OCI-LY7 (cell line): ENCODE results near the gene RAB44. TPM values are rescaled to one million over a fixed set of nuclear protein-coding genes. Genes with fewer than 3 reads are reported as not detected.

Experiments
- BruUV-seq: library from RNA; stranded (reverse); fragments of 400-500 nt; replicated peaks from 2 replicates; lab custom pipeline; 2021; lab: Mats Ljungman, UMichigan
- CTCF ChIA-PET: fragments of 300-600 bp; sonication (Branson Sonifier 250); formaldehyde crosslinking; loops from one replicate; lab custom pipeline; 2022; ENCODE audit warnings: antibody characterized with exemption; ENCODE audit not compliant: unreplicated experiment; lab: Charles Lee
- POLR2A ChIA-PET: fragments of 300-600 bp; sonication (Branson Sonifier 250); formaldehyde crosslinking; loops from one replicate; lab custom pipeline; 2022; ENCODE audit warnings: antibody characterized with exemption; lab: Charles Lee
- DNase-seq: peaks from one replicate; pipeline ENCODE4 v3.0.0-alpha.2; 2015; ENCODE audit warnings: low spot score
- H2AFZ ChIP-seq: fragments of 200-600 bp; sonication (generic), shearing (Covaris generic); 2 replicates; pipeline ENCODE4 v1.6.1; 2014; ENCODE audit warnings: mild to moderate bottlenecking, antibody characterized with exemption, low read length, moderate library complexity
- H3K27ac ChIP-seq: fragments of 200-600 bp; sonication (generic); 2 replicates; pipeline ENCODE4 v1.5.1; 2014; ENCODE audit warnings: mixed run types, low read depth, mild to moderate bottlenecking, moderate library complexity, low read length, inconsistent platforms; ENCODE audit not compliant: poor library complexity, severe bottlenecking
- H3K36me3 ChIP-seq: fragments of 200-600 bp; sonication (generic); 2 replicates; pipeline ENCODE4 v1.6.1; 2014; ENCODE audit warnings: mild to moderate bottlenecking, antibody characterized with exemption, low read length, moderate library complexity, mixed read lengths; ENCODE audit not compliant: insufficient read depth
- H3K4me1 ChIP-seq: fragments of 200-600 bp; sonication (generic); 2 replicates; pipeline ENCODE4 v1.5.1; 2014; ENCODE audit warnings: mild to moderate bottlenecking, low read length; ENCODE audit not compliant: insufficient read depth, poor library complexity, severe bottlenecking
- H3K4me2 ChIP-seq: fragments of 200-600 bp; sonication (generic); 2 replicates; pipeline ENCODE4 v1.6.1; 2014; ENCODE audit warnings: mild to moderate bottlenecking, low read length
- H3K4me3 ChIP-seq: fragments of 200-600 bp; sonication (generic); 2 replicates; pipeline ENCODE4 v1.5.1; 2014; ENCODE audit warnings: mild to moderate bottlenecking, low read depth, low read length; ENCODE audit not compliant: poor library complexity, severe bottlenecking
- H3K79me2 ChIP-seq: fragments of 200-600 bp; sonication (generic); 2 replicates; pipeline ENCODE4 v1.6.1; 2016; ENCODE audit warnings: low read depth, mild to moderate bottlenecking, low read length, moderate library complexity, mixed read lengths; ENCODE audit not compliant: insufficient read depth
- H3K9me2 ChIP-seq: fragments of 200-600 bp; sonication (generic); 2 replicates; pipeline ENCODE4 v1.6.1; 2016; ENCODE audit warnings: mild to moderate bottlenecking, low read length, mixed read lengths; ENCODE audit not compliant: insufficient read depth
- H3K9me3 ChIP-seq: fragments of 200-600 bp; sonication (generic); 2 replicates; pipeline ENCODE4 v1.6.1; 2014; ENCODE audit warnings: mild to moderate bottlenecking, mixed run types, low read length, mixed read lengths
- H4K20me1 ChIP-seq: fragments of 200-600 bp; sonication (generic); 2 replicates; pipeline ENCODE4 v1.6.1; 2014; ENCODE audit warnings: mild to moderate bottlenecking, antibody characterized with exemption, low read length, moderate library complexity, mixed read lengths; ENCODE audit not compliant: insufficient read depth
- EZH2phosphoT487 ChIP-seq: fragments of 200-600 bp; sonication (generic); IDR thresholded peaks from 2 replicates; pipeline ENCODE4 v1.6.1; 2018; ENCODE audit warnings: low read depth, borderline replicate concordance, mild to moderate bottlenecking, mixed run types, antibody characterized with exemption, low read length, moderate library complexity, mixed read lengths
- intact Hi-C: fragments of 100-400 bp; cut with micrococcal nuclease; formaldehyde crosslinking; loops from one replicate; pipeline ENCODE4 v1.10.0; 2022; ENCODE audit not compliant: unreplicated experiment
- total RNA-seq, 2 experiments: library from RNA; depleted of rRNA in 1 of 2; stranded (reverse); fragments of >200 nt in 1 of 2; shearing (Covaris generic) in 1 of 2; gene quantifications; 2 replicates each; pipeline ENCODE4 v1.2.3, GENCODE V29; 2014 to 2022
- TF ChIP-seq, protein P1 (sequence below): fragments of 200-600 bp; sonication (generic); conservative IDR thresholded peaks from 2 replicates; pipeline ENCODE4 v1.5.1; 2014; ENCODE audit warnings: mild to moderate bottlenecking, antibody characterized with exemption, low read length, moderate library complexity, mixed read lengths

Gene RAB44
- total RNA-seq, 2 experiments from 2014 or later = 0.09 TPM; not detected in 1

DNA sequence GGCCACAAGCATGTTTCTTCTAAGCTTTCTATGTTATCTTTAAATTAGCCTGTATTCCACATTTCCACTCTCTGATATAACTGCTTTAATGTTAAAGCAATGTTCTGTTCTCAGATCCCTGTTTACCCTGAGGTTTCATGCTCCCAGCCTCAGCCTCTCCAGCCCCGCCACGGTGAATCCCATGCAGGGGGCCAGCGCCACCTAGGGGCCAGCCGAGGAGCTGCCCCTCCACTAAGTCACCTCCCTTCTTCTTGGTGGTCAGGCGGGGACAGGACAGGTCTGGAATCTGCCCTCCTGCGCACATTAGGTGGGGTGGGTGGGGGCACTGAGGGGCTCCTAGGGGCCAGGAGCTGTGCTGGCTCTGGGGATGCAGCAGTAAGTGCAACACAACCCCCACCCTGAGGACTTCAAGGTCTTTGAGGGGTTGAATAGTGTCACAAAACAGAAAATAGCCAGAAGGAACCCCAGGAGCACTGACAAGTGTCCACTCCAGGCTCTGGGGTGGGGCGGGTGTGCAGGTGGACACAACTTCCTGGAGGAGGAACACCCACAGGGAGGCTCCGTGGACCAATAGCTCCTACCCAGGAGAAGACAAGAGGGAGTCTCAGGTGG lies 61.6 kb downstream of the RAB44 start:
- H3K9me3 ChIP-seq = no peaks in the 10 kb centered on the region
- no TSS peak for BruUV-seq
- peak overlapping the region; percentile 92 for H3K27ac ChIP-seq
- CTCF ChIA-PET = interaction anchor here (0.5 to 4.3 kb wide), 17 partner anchors 10 to 151 kb away, joined by 3 to 23 read pairs (median 4); partner anchors contain the start of gene C6orf89
- peaks cover 23% of the 10 kb centered on the region; the same call in 1 of the 2 replicates for H3K79me2 ChIP-seq
- peak; percentile 84 for DNase-seq
- no peak for TF ChIP-seq EZH2phosphoT487
- TF ChIP-seq, protein P1, sequence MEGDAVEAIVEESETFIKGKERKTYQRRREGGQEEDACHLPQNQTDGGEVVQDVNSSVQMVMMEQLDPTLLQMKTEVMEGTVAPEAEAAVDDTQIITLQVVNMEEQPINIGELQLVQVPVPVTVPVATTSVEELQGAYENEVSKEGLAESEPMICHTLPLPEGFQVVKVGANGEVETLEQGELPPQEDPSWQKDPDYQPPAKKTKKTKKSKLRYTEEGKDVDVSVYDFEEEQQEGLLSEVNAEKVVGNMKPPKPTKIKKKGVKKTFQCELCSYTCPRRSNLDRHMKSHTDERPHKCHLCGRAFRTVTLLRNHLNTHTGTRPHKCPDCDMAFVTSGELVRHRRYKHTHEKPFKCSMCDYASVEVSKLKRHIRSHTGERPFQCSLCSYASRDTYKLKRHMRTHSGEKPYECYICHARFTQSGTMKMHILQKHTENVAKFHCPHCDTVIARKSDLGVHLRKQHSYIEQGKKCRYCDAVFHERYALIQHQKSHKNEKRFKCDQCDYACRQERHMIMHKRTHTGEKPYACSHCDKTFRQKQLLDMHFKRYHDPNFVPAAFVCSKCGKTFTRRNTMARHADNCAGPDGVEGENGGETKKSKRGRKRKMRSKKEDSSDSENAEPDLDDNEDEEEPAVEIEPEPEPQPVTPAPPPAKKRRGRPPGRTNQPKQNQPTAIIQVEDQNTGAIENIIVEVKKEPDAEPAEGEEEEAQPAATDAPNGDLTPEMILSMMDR = peak; percentile 99
- H3K9me2 ChIP-seq = no peaks in the 10 kb centered on the region
- POLR2A ChIA-PET = interaction anchor here (0.5 to 2.2 kb wide), 9 partner anchors 10 to 452 kb away, joined by 3 to 8 read pairs (median 4); no protein-coding TSS in a partner anchor
- H3K36me3 ChIP-seq = no peaks in the 10 kb centered on the region
- peak overlapping the region; percentile 86 for H3K4me2 ChIP-seq
- H2AFZ ChIP-seq = no peak overlapping the region; the same call in 1 of the 2 replicates
- H3K4me1 ChIP-seq = peaks cover 47% of the 10 kb centered on the region
- intact Hi-C loops = loop anchor here (1.0 to 5.0 kb wide), 6 partner anchors 38 to 336 kb away; no protein-coding TSS in a partner anchor
- H3K4me3 ChIP-seq = peak overlapping the region; percentile 23
- no peaks in the 10 kb centered on the region for H4K20me1 ChIP-seq

DNA sequence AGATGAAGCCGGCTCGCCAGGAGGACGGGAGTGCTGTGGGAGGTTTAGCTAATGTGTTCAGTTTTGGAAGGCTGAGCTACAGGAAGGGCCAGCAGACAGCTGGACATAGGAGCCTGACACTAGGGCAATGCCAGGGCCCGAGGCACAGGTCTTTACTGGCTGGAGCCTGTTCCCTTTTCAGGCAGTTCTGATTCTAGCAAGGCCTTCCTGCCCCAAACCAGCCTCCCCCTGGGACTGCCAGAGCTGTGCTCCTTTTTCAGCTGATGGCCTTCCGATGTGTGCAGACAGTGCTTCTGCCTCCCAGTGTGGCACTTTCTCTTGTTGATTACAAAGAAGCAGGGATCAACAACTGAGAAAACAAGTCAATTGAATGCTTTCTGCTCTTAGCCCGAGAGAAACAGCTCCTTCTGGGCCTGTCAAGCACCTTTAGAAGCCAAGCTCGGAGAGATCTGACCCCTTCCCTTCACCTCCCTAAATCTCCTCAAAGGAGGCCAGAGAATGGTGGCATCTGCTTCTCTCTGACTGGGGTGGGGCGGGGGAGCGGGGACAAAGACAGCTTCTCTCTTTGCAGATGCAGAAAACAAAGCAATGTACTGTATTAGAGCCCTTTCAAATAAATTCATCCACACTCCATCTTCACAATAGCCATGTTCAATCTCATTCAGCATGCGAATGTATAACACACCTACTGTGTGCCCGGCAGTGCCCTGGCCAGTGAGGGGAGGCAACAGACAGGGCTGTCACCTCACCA lies 63.2 kb downstream of the RAB44 start:
- intact Hi-C loops = loop anchor here (10.0 kb wide), 1 partner anchor 414 kb away; the partner anchor contains the start of gene PIM1
- Histone ChIP-seq H3K4me2 (no peak overlapping the region), H3K4me1 (peaks cover 43% of the 10 kb centered on the region), H3K36me3 (no peaks in the 10 kb centered on the region), H3K79me2 (peaks cover 10% of the 10 kb centered on the region; the same call in 1 of the 2 replicates), H3K9me3 (no peaks in the 10 kb centered on the region), H3K4me3 (no peak overlapping the region), H4K20me1 (no peaks in the 10 kb centered on the region), H2AFZ (no peak overlapping the region), H3K9me2 (no peaks in the 10 kb centered on the region), H3K27ac (no peak overlapping the region)
- ChIA-PET POLR2A (interaction anchor here (0.6 to 1.1 kb wide), 5 partner anchors 9 to 648 kb away, joined by 3 to 12 read pairs (median 3); no protein-coding TSS in a partner anchor), CTCF (interaction anchor here (0.5 to 4.3 kb wide), 6 partner anchors 9 to 410 kb away, joined by 3 to 23 read pairs (median 3); no protein-coding TSS in a partner anchor)
- no TSS peak for BruUV-seq
- no peak for TF ChIP-seq EZH2phosphoT487
- TF ChIP-seq, protein P1 = no peak
- no peak for DNase-seq
